ENCODE results near the gene PAPPA2.

DNA sequence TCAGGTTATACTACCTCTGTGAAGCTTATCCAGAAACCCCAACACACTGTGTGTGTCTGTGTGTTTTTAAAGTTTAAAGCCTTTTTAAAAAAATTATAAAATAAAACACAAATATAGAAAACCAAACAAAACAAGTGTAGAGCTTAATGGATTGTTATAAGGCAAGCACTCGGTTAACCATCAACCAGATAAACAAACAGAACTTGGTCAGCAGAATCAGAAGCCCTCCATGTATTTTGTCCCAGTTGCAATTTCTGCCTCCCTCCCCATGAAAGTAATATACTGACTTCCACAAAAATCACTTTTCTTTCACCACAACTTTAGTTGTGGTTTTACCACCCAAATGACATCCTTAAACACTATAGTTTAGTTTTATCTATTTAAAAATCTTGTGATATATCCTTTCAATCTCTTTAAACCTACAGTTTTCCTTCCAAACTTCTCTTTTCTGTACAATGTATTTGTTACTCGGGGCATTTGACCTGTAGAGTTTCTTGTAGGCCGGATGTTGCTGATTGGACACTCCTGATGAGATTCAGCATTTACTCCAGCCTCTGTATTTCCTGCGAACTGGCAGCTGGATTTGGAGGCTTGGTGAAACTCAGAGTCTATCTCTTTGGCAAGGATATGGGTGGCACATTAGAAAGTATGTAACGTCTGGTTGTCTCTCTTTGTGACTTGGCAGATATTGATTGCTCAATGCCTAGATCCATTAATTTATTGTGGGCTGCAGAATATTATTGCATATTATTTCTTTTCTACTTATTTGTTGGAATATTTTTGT lies 8.6 kb downstream of the PAPPA2 start:
- TF ChIP-seq DACH1 (IDR thresholded peaks at IDR 0.05; ENCODE audit: partially characterized antibody) (no peak), EZH2 (IDR thresholded peaks at IDR 0.05; ENCODE audit: borderline replicate concordance, low read depth, low read length) (no peak), BHLHE40 (IDR thresholded peaks at IDR 0.05; ENCODE audit: low read length) (no peak), CBX3 (IDR thresholded peaks at IDR 0.05; ENCODE audit: borderline replicate concordance in 1 of 2, low read length in 2 of 2) (no peak), BRCA1 (IDR thresholded peaks at IDR 0.05) (no peak), BRCA1 (CRISPR knock-in tag; IDR thresholded peaks at IDR 0.05) (no peak), MEF2A (IDR thresholded peaks at IDR 0.05; ENCODE audit: control insufficient read depth, low read depth, low read length) (no peak), CREB1 (IDR thresholded peaks at IDR 0.05) (no peak), CREB1 (CRISPR knock-in tag; IDR thresholded peaks at IDR 0.05) (no peak), SIN3B (IDR thresholded peaks at IDR 0.05; ENCODE audit: low read depth) (no peak), ZFX (CRISPR knock-in tag; IDR thresholded peaks at IDR 0.05) (no peak), SIN3A (IDR thresholded peaks at IDR 0.05; ENCODE audit: borderline replicate concordance in 2 of 2, control insufficient read depth in 1 of 2, low read depth in 2 of 2, low read length in 2 of 2) (no peak), HDGF (IDR thresholded peaks at IDR 0.05) (no peak)
- TF ChIP-seq, protein P1, sequence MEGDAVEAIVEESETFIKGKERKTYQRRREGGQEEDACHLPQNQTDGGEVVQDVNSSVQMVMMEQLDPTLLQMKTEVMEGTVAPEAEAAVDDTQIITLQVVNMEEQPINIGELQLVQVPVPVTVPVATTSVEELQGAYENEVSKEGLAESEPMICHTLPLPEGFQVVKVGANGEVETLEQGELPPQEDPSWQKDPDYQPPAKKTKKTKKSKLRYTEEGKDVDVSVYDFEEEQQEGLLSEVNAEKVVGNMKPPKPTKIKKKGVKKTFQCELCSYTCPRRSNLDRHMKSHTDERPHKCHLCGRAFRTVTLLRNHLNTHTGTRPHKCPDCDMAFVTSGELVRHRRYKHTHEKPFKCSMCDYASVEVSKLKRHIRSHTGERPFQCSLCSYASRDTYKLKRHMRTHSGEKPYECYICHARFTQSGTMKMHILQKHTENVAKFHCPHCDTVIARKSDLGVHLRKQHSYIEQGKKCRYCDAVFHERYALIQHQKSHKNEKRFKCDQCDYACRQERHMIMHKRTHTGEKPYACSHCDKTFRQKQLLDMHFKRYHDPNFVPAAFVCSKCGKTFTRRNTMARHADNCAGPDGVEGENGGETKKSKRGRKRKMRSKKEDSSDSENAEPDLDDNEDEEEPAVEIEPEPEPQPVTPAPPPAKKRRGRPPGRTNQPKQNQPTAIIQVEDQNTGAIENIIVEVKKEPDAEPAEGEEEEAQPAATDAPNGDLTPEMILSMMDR (IDR thresholded peaks at IDR 0.05 in 2 of 3, conservative IDR thresholded peaks at IDR 0.05 in 1 of 3; ENCODE audit: insufficient read depth in 2 of 3, low read depth in 1 of 3, low read length in 3 of 3), result no peak
